Embryonic facial prominence (tissue), 1 donor: ENCODE measurements around the gene PPL.
"Not testable (repeated sequence)": the region's sequence is repeated elsewhere in the genome, so short reads cannot be mapped to it uniquely, and the experiment has no call there.

Experiments used
- DNase-seq: peaks from one replicate; pipeline ENCODE4 v3.0.0-alpha.2; 2016; ENCODE audit errors: extremely low spot score

The PPL gene

DNA sequence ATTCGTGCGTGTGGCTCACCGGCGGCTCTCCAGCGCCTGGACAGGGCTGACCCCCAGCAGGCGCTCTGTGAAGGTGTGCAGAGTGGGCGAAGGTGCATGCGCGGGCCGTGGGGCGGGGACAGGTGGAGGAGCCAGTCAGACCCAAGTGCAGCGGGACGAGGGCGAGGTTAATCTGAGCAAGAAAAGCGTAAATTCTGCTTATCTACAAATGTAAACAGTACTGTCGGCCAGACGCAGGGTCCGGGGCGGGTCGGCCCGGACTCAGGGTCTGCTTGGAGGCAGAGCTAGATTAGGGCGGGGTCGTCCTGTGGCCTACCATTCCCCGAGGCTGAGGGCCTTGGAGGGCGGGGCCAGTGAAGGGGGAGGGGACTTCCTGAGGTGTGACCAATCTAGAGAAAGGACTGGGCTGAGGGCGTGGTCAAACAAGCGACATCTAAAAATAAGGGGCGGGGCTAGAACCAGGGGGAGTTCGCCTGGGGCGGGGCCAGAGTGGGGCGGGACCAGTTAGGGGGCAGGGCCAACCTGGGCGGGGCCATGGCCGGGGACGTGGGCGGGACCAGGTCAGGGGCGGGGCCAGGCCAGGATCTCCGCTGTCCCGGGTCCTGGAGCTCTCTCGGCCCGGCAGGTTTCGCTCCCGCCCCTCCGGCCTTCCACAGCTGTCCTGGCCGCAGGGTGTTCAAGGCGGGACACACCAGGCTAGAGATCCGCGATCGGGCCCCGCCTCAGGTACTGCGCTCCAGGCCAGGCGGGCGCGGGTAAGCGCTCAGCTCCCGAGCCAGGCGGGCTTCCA, 21.0 kb upstream of the PPL start, which contains the start of gene SEC14L5:
Gene SEC14L5, plus strand, starts transcription at position 611 of the 790 bp plus-strand sequence. CDS start 994 bp downstream, outside the sequence.
- peak; percentile 82 for DNase-seq

DNA sequence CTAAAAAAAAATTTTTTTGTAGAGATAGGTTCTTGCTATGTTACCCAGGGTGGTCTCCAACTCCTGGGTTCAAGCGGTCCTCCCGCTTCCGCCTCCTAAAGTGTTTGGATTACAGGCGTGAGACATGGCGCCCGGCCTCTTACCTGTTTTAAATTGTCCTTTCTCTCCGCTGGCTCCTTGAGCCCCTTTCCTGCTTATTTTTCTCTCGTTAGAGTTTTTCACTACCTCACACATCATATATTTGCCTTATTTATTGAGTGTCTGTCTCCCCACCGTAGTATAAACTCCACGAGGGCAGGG, 20.4 kb upstream of the PPL start:
- DNase-seq = no peak

DNA sequence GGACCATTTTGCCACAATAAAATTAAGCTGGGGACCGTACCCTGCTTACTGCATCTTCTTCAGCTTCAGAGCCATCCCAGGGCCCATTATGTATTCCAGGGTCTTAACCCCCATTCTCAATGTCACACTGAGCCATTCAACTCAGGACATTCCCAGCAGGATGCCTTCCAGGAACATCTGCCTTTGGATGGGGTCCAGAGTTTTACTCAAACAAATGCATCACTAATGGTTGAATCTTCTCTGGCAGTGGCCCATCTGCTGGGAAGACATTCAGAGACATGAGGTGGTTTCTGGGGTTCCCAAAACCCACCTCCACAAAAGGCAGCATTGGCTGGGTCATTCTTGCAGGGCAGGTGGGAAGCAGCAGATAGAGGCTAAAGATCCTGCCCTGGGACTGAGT, 17.8 kb upstream of the PPL start:
- DNase-seq = no peak

DNA sequence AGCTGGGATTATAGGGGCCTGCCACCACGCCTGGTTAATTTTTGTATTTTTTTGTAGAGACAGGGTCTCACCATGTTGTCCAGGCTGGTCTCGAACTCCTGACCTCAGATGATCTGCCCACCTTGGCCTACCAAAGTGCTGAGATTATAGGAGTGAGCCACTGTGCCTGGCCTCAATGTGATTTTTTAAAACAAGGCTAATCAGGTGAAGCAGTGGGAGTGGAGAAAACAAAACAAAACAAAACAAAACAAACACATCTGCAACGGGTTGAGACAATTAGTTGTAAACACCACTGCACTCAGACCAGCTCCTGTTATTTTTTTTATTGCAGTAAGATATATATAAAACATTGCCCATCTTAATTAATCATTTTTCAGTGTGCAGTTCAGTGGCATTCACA, 14.6 kb upstream of the PPL start:
- DNase-seq = not testable (repeated sequence)

DNA sequence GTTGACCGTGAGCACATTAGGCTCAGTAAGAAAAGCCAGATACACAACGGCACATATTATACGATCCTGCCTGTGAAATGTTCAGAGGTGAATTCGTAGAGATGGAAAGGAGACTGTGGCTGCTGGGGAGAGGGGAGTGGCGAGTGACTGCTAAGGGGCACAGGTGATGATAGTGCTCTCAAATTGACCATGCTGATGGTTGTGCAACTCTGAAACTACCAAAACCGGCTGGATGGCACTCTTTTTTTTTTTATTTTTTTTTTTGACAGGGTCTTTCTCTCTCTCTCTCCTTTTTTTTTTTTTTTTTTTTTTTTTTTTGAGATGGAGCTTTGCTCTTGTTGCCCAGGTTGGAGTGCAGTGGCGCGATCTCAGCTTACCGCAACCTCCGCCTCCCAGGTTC, 13.0 kb upstream of the PPL start:
- DNase-seq = no peak

DNA sequence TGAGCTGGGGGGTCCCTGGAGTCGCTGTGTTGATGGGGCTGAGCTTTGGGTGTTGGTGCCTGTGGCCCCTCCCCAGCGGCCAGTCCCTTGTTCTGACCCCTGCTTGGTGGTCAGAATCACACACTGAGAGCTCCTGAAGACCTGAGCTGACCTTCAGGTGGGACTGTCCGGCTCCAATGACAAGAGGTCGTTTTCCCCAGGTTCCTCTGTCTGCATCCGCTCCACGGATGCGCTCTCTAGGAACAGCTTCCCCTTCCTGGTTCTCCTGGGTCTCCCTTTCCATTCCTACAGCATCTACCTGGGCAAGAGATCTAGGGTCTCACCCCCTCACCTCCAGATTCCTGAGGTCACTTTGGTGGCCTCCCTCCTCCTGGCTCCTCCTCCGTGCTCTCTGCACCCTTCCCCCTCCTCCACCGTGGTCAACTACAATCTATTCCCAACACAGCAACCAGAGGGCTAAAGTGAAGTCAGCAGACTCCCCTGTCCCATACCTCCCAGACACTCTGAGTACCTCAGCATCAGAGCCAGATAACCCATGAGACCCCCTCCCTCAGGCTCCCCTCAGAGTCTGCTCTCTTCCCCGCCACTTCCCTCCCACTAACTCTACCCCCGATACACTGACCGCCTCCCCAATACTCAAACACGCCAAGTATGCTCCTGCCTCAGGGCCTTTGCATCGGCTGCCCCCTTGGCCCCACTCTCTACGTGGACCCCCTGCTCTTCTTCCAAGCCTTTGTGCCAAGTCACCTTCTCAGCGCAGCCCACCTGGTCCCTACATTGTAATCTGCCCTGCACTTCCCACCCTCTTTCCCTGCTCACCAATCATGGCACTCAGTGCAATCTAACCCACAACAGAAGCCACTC, 12.2 kb upstream of the PPL start:
- no peak for DNase-seq

DNA sequence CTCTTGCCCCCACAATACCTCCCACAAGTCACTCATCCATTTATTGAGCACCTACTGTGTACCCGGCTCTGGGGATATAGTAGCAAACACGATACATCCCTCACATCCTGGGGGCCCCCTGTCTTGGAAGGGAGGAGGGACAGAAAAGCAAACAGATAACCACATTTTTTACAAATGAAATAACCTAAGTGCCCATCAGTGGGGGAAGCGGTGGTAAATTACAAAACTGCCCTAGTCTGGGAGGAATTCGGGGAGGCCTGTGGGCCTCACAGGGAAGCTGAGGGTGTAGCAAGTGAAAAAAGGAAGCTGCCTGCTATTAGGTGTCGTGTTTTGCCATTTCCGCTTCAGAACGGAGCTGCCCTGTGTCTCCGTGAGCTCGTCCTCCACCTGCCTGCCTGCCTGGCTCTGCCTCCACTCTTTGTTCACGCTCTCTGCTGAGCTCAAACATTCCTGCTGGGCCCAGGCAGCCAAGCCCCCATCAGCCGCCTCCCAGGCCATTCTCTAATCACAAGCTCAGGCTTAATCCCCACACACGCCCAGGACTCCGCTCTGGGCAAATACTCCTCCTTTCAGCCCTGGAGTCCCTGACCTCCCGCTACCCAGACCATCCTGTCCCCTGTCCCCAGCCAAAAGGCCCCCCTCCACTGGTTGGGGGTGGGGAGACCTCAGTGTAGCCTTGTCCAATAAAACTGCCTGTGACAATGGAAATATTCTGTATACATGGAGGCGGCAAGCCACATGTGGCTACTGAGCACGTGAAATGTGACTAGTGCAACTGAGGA, 11.0 kb upstream of the PPL start:
- DNase-seq = no peak

DNA sequence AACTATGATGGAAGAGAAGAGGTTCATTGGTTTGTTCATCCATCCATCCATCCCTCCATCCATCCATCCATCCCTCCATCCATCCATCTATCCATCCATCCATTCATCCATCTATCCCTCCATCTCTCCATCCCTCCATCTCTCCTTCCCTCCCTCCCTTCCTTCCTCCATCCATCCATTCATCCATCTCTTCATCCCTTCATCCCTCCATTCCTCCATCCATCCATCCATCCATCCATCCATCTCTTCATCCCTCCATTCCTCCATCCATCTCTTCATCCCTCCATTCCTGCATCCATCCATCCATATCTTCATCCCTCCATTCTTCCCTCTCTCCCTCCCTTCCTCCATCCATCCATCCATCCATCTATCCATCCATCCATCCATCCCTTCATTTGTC, 10.0 kb upstream of the PPL start:
- DNase-seq = no peak

DNA sequence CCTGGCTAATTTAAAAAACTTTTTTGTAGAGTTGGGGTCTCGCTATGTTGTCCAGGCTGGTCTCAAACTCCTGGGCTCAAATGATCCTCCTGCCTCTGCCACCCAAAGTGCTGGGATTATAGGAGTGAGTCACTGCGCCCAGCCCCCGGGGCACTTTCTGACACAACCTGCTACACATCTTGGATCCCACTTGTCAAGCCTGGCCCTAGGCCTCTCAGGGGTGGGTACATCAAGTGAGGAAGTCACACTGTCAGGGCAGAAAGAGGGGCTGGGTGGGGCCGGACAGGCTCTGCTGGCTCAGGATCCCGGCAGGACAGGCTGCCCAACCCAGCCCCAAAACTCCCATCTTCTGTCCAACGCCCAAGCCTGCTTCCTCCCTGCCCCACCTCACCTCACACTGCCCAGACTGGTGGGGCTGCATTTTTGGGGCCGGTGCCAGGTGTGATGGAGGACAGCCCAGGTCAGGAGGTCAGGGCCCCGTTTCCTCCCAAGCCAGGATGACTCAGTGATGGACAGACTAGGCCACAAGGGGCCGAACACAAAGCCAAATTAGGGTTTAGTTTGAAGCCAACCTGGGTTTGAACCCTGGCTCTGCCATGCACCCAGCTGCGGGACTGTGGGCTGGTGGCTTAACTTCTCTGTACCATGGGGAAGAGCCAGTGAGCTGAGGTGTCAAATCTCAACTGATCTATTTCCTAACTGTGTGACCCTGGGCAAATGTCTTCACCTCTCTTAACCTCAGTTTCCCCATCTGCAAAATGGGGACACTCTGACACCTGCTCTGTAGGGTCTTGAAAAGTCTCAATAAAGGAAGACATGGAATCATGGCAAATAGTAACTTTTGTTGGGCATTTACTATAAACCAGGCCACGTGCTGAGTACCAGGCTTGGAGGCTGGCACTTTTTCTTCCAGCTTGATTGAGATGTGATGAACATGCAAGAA, 8.9 kb upstream of the PPL start:
- no peak for DNase-seq

DNA sequence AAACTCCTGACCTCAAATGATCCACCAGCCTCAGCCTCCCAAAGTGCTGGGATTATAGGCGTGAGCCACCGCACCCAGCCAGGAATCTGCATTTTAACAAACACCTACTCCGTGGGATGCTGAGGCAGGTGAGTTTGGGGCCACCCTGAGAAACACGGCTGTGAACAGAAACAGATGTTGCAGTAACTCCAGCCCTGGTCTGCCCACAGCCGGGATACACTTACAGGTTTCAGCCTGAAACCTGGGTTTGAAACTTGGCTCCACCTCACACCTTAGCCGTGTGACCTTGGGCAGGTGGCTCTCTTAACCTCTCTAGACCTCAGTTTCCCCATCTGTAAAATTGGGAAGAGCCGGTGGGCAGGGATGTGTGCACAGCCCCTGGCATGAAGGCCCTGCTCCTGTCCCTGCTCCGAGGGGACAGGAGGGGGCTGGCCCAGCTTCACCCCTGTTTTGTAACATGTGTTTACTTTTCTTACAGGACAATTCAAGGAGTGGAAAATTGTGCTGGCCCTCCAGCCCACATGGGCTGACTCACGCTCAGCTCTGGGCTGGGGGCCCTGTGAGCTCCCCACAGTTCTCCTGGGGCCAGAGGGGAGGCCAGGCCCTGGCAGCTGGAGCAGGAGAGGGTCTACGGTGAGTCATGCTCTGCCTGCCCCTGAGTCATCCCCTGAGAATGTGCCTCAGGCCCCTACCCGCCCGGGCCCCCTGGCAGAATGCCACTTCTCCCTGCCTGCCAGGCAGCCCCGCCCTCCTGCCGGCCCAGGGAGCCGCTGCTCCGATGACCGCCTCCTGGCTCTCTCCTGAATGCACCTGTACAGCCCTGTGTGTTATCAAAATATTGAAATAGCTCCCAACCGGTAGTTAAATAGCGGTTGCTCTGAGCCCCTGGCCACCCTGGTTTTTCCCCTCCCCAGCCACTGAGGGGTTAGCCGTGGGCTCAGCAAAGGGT, 7.7 kb upstream of the PPL start:
- no peak for DNase-seq

DNA sequence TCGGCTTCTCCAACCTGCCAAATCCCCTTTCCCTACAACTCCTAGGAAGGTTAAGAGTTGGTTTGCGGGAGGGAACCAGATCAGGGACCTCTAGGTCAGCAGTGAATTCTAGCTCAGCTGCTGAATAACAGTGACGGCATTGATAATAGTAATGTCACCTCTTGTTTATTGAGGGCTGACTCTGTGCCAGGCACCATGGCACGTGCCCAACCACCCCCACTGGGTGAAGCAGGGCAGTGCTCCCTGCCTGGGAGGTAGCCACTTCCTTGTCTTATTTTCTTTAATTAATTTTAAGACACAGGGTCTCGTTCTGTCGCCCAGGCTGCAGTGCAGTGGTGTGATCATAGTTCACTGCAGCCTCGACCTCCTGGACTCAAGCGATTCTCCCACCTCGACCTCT, 5.5 kb upstream of the PPL start:
- DNase-seq = no peak

DNA sequence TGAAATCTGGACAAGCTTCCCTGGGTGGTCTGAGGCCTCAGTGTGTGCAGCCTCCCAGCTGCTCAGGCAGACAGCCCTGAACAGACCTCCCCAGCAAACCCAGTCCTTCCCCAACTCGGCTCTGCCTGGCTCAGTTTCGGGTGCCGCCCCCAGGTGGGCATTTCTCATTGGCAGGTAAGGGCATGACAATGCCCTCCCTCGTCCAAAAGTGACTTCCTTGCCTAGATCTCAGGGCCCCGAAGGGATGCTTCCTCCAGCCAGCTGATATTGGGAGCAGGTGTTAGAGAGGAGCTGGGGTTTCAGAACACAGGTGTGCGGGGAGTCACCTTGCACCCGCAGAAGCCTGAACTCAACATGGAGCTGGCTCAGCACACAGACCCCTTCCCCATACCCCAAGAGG, 3.8 kb upstream of the PPL start:
- DNase-seq = no peak

DNA sequence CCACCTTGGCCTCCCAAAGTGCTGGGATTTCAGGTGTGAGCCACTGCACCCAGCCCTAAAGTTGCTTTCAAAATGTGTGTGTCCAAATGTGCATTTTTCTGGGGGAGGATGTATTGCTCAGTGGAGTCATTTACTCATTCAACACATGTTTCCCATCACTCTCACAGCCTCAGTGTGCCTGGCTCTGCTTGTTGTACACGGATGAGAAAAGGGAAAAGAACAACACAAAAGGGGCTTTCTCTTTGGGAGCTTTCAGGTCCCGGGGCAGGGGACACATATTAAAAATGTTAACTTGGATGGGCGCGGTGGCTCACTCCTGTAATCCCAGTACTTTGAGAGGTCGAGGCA, 1.7 kb upstream of the PPL start:
- DNase-seq = no peak

DNA sequence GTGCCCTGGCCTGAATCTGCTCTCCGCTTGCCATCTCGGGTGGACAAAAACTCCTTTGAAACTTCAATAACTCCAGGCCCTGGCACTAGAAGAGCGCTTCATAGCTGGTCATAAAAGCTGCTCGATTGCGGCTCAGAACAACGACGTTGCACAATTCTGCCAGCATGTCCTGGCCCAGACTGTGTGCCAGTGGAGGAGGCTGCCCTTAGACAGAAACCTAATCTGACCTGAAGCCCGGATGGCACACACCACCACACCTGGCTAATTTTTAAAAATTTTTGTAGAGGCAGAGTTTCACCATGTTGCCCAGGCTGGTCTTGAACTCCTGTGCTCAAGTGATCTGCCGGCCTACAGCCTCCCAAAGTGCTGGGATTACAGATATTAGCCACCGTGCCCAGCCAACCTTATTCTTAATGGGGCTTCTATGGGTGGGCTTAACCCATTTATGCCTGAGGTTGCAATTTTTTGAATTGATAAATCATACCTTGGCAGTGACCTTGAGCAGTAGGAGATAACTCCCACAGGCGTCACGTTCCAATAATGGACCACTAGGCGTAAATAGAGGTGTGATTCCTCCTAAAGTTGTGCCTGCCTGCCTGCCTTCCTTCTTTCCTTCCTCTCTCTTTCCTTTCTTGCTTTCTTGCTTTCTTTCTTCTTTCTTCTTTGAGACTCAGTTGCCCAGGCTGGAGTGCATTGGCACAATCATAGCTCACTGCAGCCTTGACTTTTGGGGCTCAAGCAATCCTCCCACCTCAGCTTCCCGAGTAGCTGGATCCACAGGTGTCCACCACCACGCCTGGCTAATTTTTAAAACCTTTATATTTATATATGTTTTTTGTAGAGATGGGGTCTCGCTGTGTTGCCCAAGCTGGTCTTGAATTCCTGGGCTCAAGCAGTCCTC, 1.1 kb upstream of the PPL start:
- DNase-seq = no peak

DNA sequence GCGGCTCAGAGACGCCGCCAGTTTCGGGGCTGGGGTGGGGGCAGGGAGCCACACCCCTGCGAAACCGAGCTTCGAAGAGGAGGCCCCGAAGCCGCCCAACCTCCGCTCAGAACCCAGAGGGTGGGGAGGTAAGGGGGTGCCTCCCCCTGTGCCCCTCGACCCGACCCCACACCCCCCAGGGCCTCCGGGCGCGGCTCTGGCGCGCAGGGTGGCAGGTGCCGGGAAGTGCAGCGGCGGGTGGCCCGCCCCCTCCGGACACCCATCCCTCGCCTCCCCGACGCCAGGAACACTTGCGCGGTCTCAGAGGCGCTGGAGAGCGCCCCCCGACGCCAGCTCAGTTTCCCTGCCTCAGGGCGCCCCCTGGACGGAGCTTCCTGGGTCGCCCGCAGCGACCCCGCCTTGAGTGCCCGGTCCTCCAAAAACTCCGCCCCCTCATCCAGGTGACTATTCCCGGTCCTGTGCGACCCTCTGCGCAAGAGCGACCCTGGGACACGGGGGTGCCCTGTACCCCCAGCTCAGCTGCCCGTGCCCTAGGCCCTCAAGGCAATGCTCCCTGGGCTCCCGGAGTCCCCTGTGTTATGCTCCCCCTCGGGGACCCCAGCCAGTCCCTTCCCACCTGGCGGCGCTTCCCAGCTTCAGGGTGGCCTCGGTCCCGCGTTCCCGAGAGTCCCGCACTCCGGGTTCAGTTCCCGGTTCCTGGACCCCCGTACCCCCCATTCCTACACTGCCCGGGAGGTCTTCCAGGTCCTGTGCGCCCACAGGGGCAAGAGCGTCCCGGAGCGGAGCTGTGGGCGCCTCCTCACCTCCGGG, 562 bp downstream of the PPL start:
- DNase-seq = no peak

DNA sequence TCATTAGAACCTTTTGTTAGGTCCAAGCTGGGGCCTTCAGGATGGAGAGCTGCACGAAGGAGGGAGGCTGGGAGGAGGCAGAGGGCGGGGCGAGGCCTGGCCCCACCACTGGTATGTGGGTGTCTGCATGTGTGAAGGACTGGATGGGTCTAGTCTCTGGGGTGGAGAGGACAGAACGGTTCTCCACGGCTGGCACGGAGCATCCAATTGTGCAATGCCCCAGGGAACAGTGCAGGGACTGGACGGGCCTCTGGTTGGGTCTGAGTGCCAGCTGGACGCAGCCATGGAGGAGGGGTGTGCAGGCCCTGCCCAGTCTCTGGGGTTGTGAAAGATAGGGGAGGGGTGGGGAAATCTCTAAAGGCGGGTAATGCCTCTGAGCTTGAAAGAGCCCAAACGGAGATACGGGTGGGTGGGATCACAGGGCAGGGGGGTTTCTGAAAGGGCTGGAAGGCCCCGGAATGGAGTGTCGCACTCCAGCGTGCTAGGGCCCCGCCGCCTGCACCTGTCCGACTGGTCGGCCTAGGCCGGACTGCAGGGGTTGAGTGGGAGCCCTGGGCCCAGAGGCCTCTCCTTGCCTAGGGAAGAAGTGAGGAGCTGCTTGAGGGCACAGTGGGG, 1.6 kb downstream of the PPL start:
- DNase-seq = no peak

DNA sequence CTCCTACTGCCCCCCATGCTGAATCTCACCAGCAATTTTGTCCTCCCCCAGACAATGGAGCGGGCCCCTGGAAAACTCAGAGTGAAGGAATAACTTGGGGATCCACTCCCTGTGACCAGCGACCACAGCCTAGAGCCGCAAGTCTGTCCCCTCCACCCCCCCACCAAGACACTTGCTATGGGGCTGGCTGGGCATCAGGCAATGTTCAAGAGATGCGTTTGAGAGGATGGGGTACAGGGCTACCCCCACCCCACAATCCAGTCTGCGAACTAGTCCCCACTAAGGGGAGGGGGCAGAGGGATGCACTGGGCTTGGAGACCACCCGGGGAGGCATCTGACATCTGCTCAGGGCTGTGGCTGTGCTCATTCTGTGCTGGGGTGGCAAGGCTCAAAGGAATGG, 2.4 kb downstream of the PPL start:
- no peak for DNase-seq

DNA sequence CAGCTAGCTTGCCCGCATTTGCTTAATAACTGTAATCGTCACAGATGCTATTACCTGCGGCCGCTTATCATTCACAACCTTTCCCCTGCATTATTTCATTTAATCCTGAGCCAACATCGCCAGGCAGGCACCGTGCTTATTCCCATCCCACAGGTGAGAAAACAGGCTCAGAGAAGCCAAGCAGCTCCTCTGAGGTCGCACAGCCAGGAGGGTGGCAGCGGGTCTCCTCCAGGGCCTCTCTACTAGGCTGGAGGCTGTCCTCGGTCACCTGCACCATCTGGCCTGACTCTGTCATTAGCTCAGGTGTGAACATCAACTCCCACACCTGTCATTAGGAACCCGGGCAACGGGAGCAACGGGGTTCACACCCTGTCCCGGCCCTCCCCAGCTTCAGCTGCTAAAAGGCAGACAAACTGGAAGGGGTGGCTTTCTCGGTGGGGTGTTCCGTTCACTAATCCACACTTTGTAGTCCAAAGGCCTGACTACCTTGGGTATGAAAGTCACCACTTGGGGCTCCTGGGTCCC, 3.0 kb downstream of the PPL start:
- DNase-seq = no peak
